H1 (cell line): ENCODE data around the gene BBLN. TPM values are rescaled to one million over a fixed set of nuclear protein-coding genes. Genes with fewer than 3 reads are reported as not detected.
A peak's percentile ranks its signal among the peaks of the same experiment; 100 is the strongest.

Source experiments
- BACH1 ChIP-seq: IDR thresholded peaks from 2 replicates; pipeline ENCODE4 v1.6.1; 2012; ENCODE audit warnings: low read length, improper control_type of control experiment
- BCL11A ChIP-seq, 2 experiments: IDR thresholded peaks; one replicate each; pipeline ENCODE4 v1.6.1; 2011; ENCODE audit warnings: low read depth in 2 of 2, low read length in 2 of 2, mild to moderate bottlenecking in 2 of 2
- CHD2 ChIP-seq: IDR thresholded peaks from 2 replicates; pipeline ENCODE4 v1.6.1; 2012; ENCODE audit warnings: low read length, improper control_type of control experiment
- EZH2 ChIP-seq: fragments of 200-600 bp; sonication (generic); IDR thresholded peaks from 2 replicates; pipeline ENCODE4 v1.7.1; 2012; ENCODE audit warnings: low read depth, mild to moderate bottlenecking, moderate library complexity, low read length, inconsistent platforms; ENCODE audit not compliant: severe bottlenecking
- JUND ChIP-seq: IDR thresholded peaks from 2 replicates; pipeline ENCODE4 v1.6.1; 2011; ENCODE audit warnings: mild to moderate bottlenecking, improper control_type of control experiment, low read length
- KDM1A ChIP-seq: fragments of 200-600, 300-600 bp; sonication (generic); IDR thresholded peaks from 2 replicates; pipeline ENCODE4 v1.7.1; 2016; ENCODE audit warnings: mild to moderate bottlenecking, low read length, borderline replicate concordance
- KDM5A ChIP-seq: fragments of 200-600 bp; IDR thresholded peaks from 2 replicates; pipeline ENCODE4 v1.7.1; 2012; ENCODE audit warnings: mild to moderate bottlenecking, low read length, inconsistent platforms, mixed read lengths
- PHF8 ChIP-seq: fragments of 200-600 bp; sonication (generic); conservative IDR thresholded peaks from 2 replicates; pipeline ENCODE4 v1.7.1; 2012; ENCODE audit warnings: low read depth, mild to moderate bottlenecking, inconsistent platforms, low read length, moderate library complexity
- RFX5 ChIP-seq: IDR thresholded peaks from 2 replicates; pipeline ENCODE4 v1.6.1; 2011; ENCODE audit warnings: low read depth, low read length, improper control_type of control experiment, borderline replicate concordance
- SAP30 ChIP-seq: fragments of 300-600 bp; sonication (generic); IDR thresholded peaks from 2 replicates; pipeline ENCODE4 v1.7.1; 2012; ENCODE audit warnings: low read length, moderate library complexity, mild to moderate bottlenecking, inconsistent platforms; ENCODE audit not compliant: insufficient read depth, insufficient replicate concordance
- SP1 ChIP-seq: IDR thresholded peaks from 2 replicates; pipeline ENCODE4 v1.6.1; 2011; ENCODE audit warnings: low read depth, low read length
- TAF1 ChIP-seq: IDR thresholded peaks from 2 replicates; pipeline ENCODE4 v1.6.1; 2011; ENCODE audit warnings: mild to moderate bottlenecking, low read depth, low read length
- polyA plus RNA-seq, 7 experiments: library from polyadenylated mRNA; depleted of rRNA in 3 of 7; stranded (reverse) in 5 of 7; unstranded in 2 of 7; fragments of >200 nt in 5 of 7; fragments of 200-250 nt in 2 of 7; gene quantifications; 1 replicate in 5 of 7; 2 replicates in 1 of 7; 4 replicates in 1 of 7; pipeline versions ENCODE4 v1.2.1 to v1.2.3, GENCODE V29; 2011 to 2013; ENCODE audit warnings: missing spikeins in 2 of 7, mixed read lengths in 2 of 7
- total RNA-seq: library from RNA; stranded (reverse); fragmentation: NEBNext Ultra II Directional; extraction: Animal tissue kit (Norgen Biotek cat#: 25700); gene quantifications from 2 replicates; pipeline ENCODE4 v1.2.1, GENCODE V29; 2021
- TF ChIP-seq, protein P1 (sequence below): IDR thresholded peaks from 2 replicates; pipeline ENCODE4 v1.6.1; 2011; ENCODE audit warnings: low read length, improper control_type of control experiment

The BBLN gene
- total and polyA plus RNA-seq, 2 of the 8 experiments (the other 6 are each of a cell fraction or from before 2014, with no cell fraction given) = 63.1 to 164 TPM

DNA sequence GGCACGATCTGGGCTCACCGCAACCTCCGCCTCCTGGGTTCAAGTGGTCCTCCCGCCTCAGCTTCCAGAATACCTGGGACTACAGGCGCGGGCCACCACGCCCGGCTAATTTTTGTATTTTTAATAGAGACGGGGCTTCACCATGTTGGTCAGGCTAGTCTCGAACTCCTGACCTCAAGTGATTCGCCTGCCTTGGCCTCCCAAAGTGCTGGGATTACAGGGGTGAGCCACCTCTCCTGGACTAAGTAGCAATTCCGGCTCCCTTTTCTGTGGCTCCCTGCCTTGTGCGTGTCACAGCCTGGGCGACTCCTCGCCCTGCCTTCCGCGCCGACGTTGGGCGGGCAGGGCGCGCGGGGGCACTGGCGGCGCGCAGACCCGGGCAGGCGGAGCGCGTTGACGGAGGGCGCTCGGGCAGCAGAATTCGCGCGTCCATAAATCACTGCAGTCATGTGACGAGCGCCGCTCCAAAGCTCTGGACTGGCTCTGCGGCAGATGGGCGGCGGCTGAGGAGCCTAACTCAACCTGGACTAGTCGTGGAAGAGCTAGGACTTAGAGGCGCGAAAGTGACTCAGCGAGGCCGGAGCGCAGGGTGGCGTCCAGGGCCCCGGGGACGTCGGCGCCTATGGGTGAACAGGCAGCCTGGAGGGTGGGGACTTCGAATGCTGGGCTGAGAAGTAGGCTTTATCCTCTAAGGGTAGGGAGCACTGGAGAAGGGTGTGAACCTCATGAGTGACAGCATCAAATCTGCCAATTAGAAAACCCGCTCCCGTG lies 32.7 kb downstream of the BBLN start (continued):
- TF ChIP-seq, protein P1, sequence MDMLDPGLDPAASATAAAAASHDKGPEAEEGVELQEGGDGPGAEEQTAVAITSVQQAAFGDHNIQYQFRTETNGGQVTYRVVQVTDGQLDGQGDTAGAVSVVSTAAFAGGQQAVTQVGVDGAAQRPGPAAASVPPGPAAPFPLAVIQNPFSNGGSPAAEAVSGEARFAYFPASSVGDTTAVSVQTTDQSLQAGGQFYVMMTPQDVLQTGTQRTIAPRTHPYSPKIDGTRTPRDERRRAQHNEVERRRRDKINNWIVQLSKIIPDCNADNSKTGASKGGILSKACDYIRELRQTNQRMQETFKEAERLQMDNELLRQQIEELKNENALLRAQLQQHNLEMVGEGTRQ = 0 out of 2 replicates have a peak, but pooled peaks have one; percentile 42
- TF ChIP-seq SAP30 = no peak
- no peak for TF ChIP-seq EZH2
- no peak for TF ChIP-seq KDM1A
- no peak for TF ChIP-seq JUND
- TF ChIP-seq PHF8 = no peak
- TF ChIP-seq TAF1 = no peak
- no peak for TF ChIP-seq BACH1
- TF ChIP-seq SP1 = no peak
- no peak for TF ChIP-seq CHD2
- TF ChIP-seq BCL11A (IDR thresholded peaks at IDR 0.05; ENCODE audit: low read depth in 2 of 2, low read length in 2 of 2) = no peak
- no peak for TF ChIP-seq RFX5
- no peak for TF ChIP-seq KDM5A
